HepG2 (cell line): ENCODE data around the gene XRCC3.

ENCODE experiments used
- GABPA ChIP-seq, 2 experiments: IDR thresholded peaks; 2 replicates each; pipeline ENCODE4 v1.6.1; 2011 to 2016; ENCODE audit warnings: low read depth in 2 of 2, low read length in 1 of 2, missing biosample characterization in 1 of 2, missing genetic modification characterization in 1 of 2
- GABPB1 ChIP-seq: IDR thresholded peaks from 2 replicates; pipeline ENCODE4 v1.6.1; 2016; ENCODE audit warnings: mild to moderate bottlenecking, missing genetic modification reagents, moderate library complexity, missing compliant biosample characterization
- KAT2B ChIP-seq: fragments of 150-350 bp; IDR thresholded peaks from 2 replicates; pipeline ENCODE4 v1.6.1; 2014; ENCODE audit warnings: low read depth, low read length, borderline replicate concordance
- KDM6A ChIP-seq: IDR thresholded peaks from 2 replicates; pipeline ENCODE4 v1.6.1; 2016; ENCODE audit warnings: low read depth
- KLF13 ChIP-seq: sonication (generic); formaldehyde crosslinking; IDR thresholded peaks from 2 replicates; pipeline ENCODE4 v1.4.0; 2020; ENCODE audit warnings: mild to moderate bottlenecking, missing genetic modification reagents
- RBM39 ChIP-seq: fragments of 200-400 bp; formaldehyde crosslinking; IDR thresholded peaks from one replicate; pipeline ENCODE4 v1.6.1; 2018; ENCODE audit warnings: antibody characterized with exemption, mild to moderate bottlenecking, low read depth, low read length; ENCODE audit not compliant: poor library complexity, severe bottlenecking
- SMARCE1 ChIP-seq: fragments of 450-650 bp; IDR thresholded peaks from 2 replicates; pipeline ENCODE4 v1.6.1; 2017; ENCODE audit warnings: borderline replicate concordance
- ZC3H4 ChIP-seq: sonication (generic); formaldehyde crosslinking; IDR thresholded peaks from 2 replicates; pipeline ENCODE4 v1.4.0; 2020; ENCODE audit warnings: missing genetic modification reagents, borderline replicate concordance
- ZNF10 ChIP-seq: sonication (generic); formaldehyde crosslinking; IDR thresholded peaks from 2 replicates; pipeline ENCODE4 v1.4.0; 2020; ENCODE audit warnings: mild to moderate bottlenecking, low read depth, missing genetic modification reagents, borderline replicate concordance
- ZNF510 ChIP-seq: sonication (generic); formaldehyde crosslinking; IDR thresholded peaks from 2 replicates; pipeline ENCODE4 v1.4.0; 2020; ENCODE audit warnings: low read depth, mild to moderate bottlenecking, missing genetic modification reagents
- TF ChIP-seq, protein P1 (sequence below): sonication (generic); formaldehyde crosslinking; IDR thresholded peaks from 2 replicates; pipeline ENCODE4 v1.8.1; 2023; ENCODE audit warnings: mild to moderate bottlenecking, missing genetic modification reagents

DNA sequence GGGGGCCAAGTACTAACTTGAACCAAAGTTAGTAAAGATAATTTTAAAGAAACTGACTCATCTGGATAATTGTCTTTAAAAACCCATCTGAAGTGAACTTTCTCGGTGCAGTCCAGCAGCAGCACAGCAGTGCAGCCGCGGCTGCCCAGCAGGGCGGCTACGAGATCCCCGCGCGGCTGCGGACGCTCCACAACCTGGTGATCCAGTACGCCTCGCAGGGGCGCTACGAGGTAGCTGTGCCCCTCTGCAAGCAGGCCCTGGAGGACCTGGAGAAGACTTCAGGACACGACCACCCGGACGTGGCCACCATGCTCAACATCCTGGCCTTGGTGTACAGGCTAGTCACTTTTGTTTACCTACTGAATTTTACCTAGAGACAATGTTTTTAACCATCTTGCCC is 52.7 kb downstream of the XRCC3 start:
- TF ChIP-seq ZC3H4 (CRISPR knock-in tag) (no peak), KDM6A (CRISPR knock-in tag) (no peak), ZNF10 (CRISPR knock-in tag) (no peak), ZNF510 (CRISPR knock-in tag) (no peak), GABPB1 (CRISPR knock-in tag) (no peak), KAT2B (no peak), RBM39 (no peak), SMARCE1 (no peak), KLF13 (CRISPR knock-in tag) (no peak), GABPA (IDR thresholded peaks at IDR 0.05; ENCODE audit: low read depth, low read length) (no peak), GABPA (CRISPR knock-in tag; IDR thresholded peaks at IDR 0.05; ENCODE audit: low read depth) (no peak)
- TF ChIP-seq, protein P1, sequence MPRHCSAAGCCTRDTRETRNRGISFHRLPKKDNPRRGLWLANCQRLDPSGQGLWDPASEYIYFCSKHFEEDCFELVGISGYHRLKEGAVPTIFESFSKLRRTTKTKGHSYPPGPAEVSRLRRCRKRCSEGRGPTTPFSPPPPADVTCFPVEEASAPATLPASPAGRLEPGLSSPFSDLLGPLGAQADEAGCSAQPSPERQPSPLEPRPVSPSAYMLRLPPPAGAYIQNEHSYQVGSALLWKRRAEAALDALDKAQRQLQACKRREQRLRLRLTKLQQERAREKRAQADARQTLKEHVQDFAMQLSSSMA (CRISPR knock-in tag), result no peak
